ENCODE results near the gene HRAS. TPM values are rescaled to one million over a fixed set of nuclear protein-coding genes. Genes with fewer than 3 reads are reported as not detected.

HRAS gene
- total RNA-seq, 2 experiments from 2014 or later = 51.7 to 63.5 TPM

DNA sequence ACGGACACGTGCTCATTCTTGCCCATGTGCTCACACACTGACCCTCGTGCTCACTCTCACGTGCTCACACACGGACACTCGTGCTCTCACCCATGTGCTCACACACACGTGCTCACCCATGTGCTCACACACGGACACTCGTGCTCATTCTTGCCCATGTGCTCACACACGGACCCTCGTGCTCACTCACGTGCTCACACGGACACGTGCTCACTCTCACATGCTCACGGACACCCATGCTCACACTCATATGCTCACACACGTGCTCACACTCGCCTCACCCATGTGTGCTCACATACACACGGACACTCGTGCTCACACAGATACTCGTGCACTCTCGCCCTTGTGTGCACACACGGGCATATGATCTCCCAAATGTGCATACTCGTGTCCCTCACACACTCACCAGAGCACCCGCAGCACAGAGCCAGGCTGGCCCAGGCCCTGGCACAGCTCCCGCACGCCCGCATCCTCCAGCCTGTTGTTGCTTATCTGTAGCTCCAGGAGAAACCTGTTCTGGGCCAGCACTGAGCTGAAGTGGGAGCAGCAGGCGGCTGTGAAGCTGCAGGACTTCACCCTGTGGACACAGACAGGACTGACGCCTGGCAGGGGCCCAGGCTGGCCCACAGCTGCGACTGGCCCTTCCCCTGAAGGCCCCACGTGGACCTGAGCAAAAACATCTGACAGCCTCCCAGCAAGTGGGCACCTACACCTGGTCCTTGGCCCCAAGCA is 37.6 kb downstream of the HRAS start:
- DNase-seq = no peak
- Mint-ChIP-seq H3K4me3 (no peak overlapping the region), H3K36me3 (ENCODE audit: low read depth) (peaks cover 38% of the 10 kb centered on the region), H3K27me3 (no peaks in the 10 kb centered on the region), H3K9me3 (peaks cover 3% of the 10 kb centered on the region), H3K27ac (no peak overlapping the region), H3K4me1 (peaks cover 14% of the 10 kb centered on the region)
- POLR2A ChIA-PET = no interaction called here
- CTCF ChIA-PET = interaction anchor here (0.9 to 1.8 kb wide), 3 partner anchors 21 to 48 kb away, joined by 3 to 4 read pairs (median 3); no protein-coding TSS in a partner anchor

DNA sequence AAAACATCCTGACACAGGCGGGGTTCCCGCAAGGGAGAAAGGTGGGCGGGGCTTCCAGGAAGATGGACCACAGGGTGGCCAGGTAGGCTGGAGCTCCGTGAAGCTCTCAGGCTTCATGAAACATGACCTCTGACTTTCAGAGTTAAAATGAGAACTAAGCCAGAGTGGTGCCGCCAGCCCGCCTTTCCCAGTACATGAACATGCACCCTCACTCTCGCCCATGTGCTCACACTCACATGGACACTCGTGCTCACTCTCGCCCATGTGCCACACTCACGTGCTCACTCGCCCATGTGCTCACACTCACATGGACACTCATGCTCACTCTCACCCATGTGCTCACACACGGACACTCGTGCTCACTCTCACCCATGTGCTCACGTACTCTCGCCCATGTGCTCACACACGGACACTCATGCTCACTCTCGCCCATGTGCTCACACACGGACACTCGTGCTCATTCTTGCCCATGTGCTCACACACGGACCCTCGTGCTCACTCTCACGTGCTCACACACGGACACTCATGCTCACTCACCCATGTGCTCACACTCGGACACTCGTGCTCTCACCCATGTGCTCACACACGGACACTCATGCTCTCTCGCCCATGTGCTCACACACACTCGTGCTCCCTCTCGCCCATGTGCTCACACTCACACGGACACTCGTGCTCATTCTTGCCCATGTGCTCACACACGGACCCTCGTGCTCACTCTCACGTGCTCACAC is 38.4 kb downstream of the HRAS start:
- H3K27ac Mint-ChIP-seq = no peak overlapping the region
- peaks cover 14% of the 10 kb centered on the region for H3K4me1 Mint-ChIP-seq
- peaks cover 38% of the 10 kb centered on the region for H3K36me3 Mint-ChIP-seq (ENCODE audit: low read depth)
- ChIA-PET CTCF (interaction anchor here (1.8 kb wide), 1 partner anchor 36 kb away, joined by 4 read pairs; no protein-coding TSS in a partner anchor), POLR2A (no interaction called here)
- no peak overlapping the region for H3K4me3 Mint-ChIP-seq
- DNase-seq = no peak
- peaks cover 3% of the 10 kb centered on the region for H3K9me3 Mint-ChIP-seq
- no peaks in the 10 kb centered on the region for H3K27me3 Mint-ChIP-seq

DNA sequence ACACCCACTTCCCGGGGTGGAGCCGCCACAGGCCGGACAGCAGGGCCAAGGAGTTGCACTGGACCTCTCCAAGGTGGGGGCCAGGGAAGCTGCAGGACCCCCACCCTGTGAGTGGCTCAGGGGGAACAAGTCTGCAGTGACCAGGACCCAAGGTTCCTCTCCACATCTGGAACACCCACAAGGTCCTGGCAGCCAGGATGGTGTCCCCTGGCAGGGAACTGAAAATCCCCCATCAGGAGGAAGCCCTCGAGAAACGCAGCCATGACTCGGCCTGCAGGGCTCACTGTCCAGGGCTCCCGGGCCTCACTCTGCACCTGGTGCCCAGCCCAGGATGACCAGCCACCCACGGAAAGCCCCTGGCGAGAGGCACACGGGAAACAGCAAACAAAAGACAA is 39.8 kb downstream of the HRAS start:
- H3K36me3 Mint-ChIP-seq (ENCODE audit: low read depth) = peaks cover 33% of the 10 kb centered on the region
- POLR2A ChIA-PET = no interaction called here

DNA sequence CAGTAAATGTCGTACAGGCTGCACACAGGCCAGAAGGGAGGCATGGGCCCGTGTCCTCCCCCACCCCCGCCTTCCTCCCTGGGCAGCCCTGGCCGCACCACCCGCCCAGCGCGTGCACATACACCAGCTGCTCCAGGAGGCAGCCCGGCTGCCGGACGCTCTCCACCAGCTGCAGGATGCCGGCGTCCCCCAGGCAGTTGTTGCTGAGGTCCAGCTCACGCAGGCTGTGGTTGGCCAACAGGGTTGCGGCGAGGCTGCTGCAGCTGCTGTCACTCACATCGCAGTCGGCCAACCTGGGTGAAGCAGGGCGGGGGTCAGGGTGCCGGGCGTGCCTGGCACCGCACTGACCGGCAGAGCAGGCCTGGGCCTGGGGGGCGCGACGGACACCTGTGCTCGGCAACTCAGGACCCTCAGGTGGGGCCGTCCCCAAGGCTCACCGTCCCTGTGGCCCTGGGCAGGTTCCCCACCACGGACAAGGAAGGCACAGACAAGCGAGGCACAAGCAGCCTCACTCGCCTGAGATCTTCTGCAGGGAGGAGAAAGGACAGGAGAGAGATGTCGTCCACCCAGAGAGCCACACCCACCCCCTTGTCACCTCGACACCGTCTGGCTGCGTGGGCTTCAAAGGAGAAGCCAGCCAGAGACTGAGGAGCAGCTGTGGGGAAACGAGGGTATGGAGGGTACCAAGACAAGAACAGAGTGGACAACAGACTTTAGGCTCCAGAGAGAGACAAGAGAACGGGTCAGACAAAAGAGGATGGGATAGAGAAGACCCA is 40.4 kb downstream of the HRAS start:
- Mint-ChIP-seq H3K27ac (no peak overlapping the region), H3K36me3 (ENCODE audit: low read depth) (peaks cover 30% of the 10 kb centered on the region), H3K27me3 (no peaks in the 10 kb centered on the region), H3K4me3 (no peak overlapping the region), H3K9me3 (peaks cover 3% of the 10 kb centered on the region), H3K4me1 (peaks cover 11% of the 10 kb centered on the region)
- POLR2A ChIA-PET = no interaction called here
- CTCF ChIA-PET = interaction anchor here (0.6 to 1.6 kb wide), 2 partner anchors 14 to 46 kb away, joined by 3 to 4 read pairs; partner anchors contain the start of gene PTDSS2
- no peak for DNase-seq

More for the DNA sequence above, 39.8 kb downstream of the HRAS start:
- no peak overlapping the region for H3K27ac Mint-ChIP-seq
- no peak for DNase-seq
- H3K4me3 Mint-ChIP-seq = no peak overlapping the region
- CTCF ChIA-PET = no interaction called here
- no peaks in the 10 kb centered on the region for H3K27me3 Mint-ChIP-seq
- H3K4me1 Mint-ChIP-seq = peaks cover 11% of the 10 kb centered on the region
- peaks cover 3% of the 10 kb centered on the region for H3K9me3 Mint-ChIP-seq

GRCh38 chr11:492427-493226 is 42.7 kb downstream of the HRAS start:
- Mint-ChIP-seq H3K27me3 (no peaks in the 10 kb centered on the region), H3K4me3 (no peak overlapping the region), H3K36me3 (ENCODE audit: low read depth) (peaks cover 21% of the 10 kb centered on the region), H3K27ac (peak overlapping the region; percentile 25), H3K9me3 (peaks cover 2% of the 10 kb centered on the region), H3K4me1 (peaks cover 9% of the 10 kb centered on the region)
- DNase-seq = no peak
- ChIA-PET CTCF (interaction anchor here (1.5 kb wide), 1 partner anchor 63 kb away, joined by 4 read pairs; no protein-coding TSS in a partner anchor), POLR2A (no interaction called here)

GRCh38 chr11:491358-491757 is 44.0 kb downstream of the HRAS start:
- Mint-ChIP-seq H3K4me1 (no peaks in the 10 kb centered on the region), H3K27ac (no peak overlapping the region), H3K36me3 (ENCODE audit: low read depth) (peaks cover 10% of the 10 kb centered on the region), H3K27me3 (no peaks in the 10 kb centered on the region), H3K4me3 (no peak overlapping the region), H3K9me3 (no peaks in the 10 kb centered on the region)
- POLR2A ChIA-PET = no interaction called here
- CTCF ChIA-PET = no interaction called here
- no peak for DNase-seq

GRCh38 chr11:490930-491260 is 44.5 kb downstream of the HRAS start:
- Mint-ChIP-seq H3K27me3 (no peaks in the 10 kb centered on the region), H3K4me3 (no peak overlapping the region), H3K36me3 (ENCODE audit: low read depth) (peaks cover 8% of the 10 kb centered on the region), H3K4me1 (no peaks in the 10 kb centered on the region), H3K27ac (no peak overlapping the region), H3K9me3 (no peaks in the 10 kb centered on the region)
- DNase-seq = no peak
- ChIA-PET CTCF (no interaction called here), POLR2A (no interaction called here)

DNA sequence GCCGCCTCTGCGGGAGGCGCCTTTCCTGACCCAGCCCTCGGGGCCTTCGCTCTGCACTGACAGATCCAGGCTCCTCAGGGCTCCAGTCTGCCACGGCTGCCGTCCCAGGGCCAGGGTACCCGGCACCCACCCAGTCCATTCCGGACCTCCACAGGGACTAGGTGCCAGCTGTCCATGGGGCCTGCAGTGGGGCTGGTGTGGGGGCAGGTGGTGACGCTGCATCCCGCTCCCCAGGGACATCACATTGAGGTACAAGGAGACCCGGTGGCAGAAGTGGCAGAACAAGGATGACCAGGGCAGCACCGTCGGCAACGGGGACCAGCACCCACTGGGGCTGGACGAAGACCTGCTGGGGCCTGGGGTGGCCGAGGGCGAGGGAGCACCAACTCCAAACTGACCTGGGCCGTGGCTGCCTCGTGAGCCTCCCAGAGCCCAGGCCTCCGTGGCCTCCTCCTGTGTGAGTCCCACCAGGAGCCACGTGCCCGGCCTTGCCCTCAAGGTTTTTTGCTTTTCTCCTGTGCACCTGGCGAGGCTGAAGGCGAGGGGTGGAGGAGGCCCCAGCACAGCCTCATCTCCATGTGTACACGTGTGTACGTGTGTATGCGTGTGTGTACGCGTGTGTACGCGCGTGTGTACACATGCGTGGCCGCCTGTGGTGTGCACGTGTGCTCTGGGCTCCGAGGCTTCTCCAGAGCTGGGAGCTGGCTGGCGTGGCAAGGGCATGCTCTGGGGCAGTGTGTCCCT is 45.0 kb downstream of the HRAS start:
- ChIA-PET CTCF (no interaction called here), POLR2A (no interaction called here)
- Mint-ChIP-seq H3K36me3 (ENCODE audit: low read depth) (peaks cover 5% of the 10 kb centered on the region), H3K4me3 (no peak overlapping the region), H3K27me3 (no peaks in the 10 kb centered on the region), H3K27ac (no peak overlapping the region), H3K4me1 (no peaks in the 10 kb centered on the region), H3K9me3 (no peaks in the 10 kb centered on the region)
- DNase-seq = no peak

GRCh38 chr11:489610-490185 is 45.7 kb downstream of the HRAS start:
- no peaks in the 10 kb centered on the region for H3K4me1 Mint-ChIP-seq
- no peaks in the 10 kb centered on the region for H3K27me3 Mint-ChIP-seq
- DNase-seq = no peak
- H3K36me3 Mint-ChIP-seq (ENCODE audit: low read depth) = peaks cover 3% of the 10 kb centered on the region
- CTCF ChIA-PET = interaction anchor here (0.9 kb wide), 1 partner anchor 17 kb away, joined by 3 read pairs; no protein-coding TSS in a partner anchor
- H3K27ac Mint-ChIP-seq = no peak overlapping the region
- POLR2A ChIA-PET = no interaction called here
- no peaks in the 10 kb centered on the region for H3K9me3 Mint-ChIP-seq
- no peak overlapping the region for H3K4me3 Mint-ChIP-seq

- Mint-ChIP-seq H3K27ac (no peak overlapping the region), H3K27me3 (no peaks in the 10 kb centered on the region), H3K36me3 (ENCODE audit: low read depth) (no peaks in the 10 kb centered on the region), H3K4me3 (no peak overlapping the region), H3K9me3 (no peaks in the 10 kb centered on the region), H3K4me1 (no peaks in the 10 kb centered on the region)
- CTCF ChIA-PET = interaction anchor here (0.9 kb wide), 1 partner anchor 16 kb away, joined by 3 read pairs; no protein-coding TSS in a partner anchor
- POLR2A ChIA-PET = no interaction called here
- no peak for DNase-seq
These were observed 46.4 kb downstream of the HRAS start for GRCh38 chr11:488992-489391.

- no peak for DNase-seq
- H3K9me3 Mint-ChIP-seq = no peaks in the 10 kb centered on the region
- H3K27ac Mint-ChIP-seq = no peak overlapping the region
- CTCF ChIA-PET = interaction anchor here (0.9 kb wide), 1 partner anchor 16 kb away, joined by 3 read pairs; no protein-coding TSS in a partner anchor
- H3K4me3 Mint-ChIP-seq = no peak overlapping the region
- H3K27me3 Mint-ChIP-seq = no peaks in the 10 kb centered on the region
- no peaks in the 10 kb centered on the region for H3K36me3 Mint-ChIP-seq (ENCODE audit: low read depth)
- no peaks in the 10 kb centered on the region for H3K4me1 Mint-ChIP-seq
- POLR2A ChIA-PET = no interaction called here
These were observed 46.8 kb downstream of the HRAS start for GRCh38 chr11:488579-488978.

GRCh38 chr11:488062-488461 is 47.3 kb downstream of the HRAS start:
- H3K36me3 Mint-ChIP-seq (ENCODE audit: low read depth) = no peaks in the 10 kb centered on the region
- ChIA-PET CTCF (no interaction called here), POLR2A (no interaction called here)
- no peaks in the 10 kb centered on the region for H3K4me1 Mint-ChIP-seq
- H3K27me3 Mint-ChIP-seq = no peaks in the 10 kb centered on the region
- DNase-seq = no peak
- no peak overlapping the region for H3K4me3 Mint-ChIP-seq
- H3K27ac Mint-ChIP-seq = no peak overlapping the region
- H3K9me3 Mint-ChIP-seq = no peaks in the 10 kb centered on the region
